ENCODE results near the gene PEX6. TPM values are rescaled to one million over a fixed set of nuclear protein-coding genes. Genes with fewer than 3 reads are reported as not detected.

The PEX6 gene
- total RNA-seq, 2 experiments from 2014 or later = 23.8 to 24.7 TPM

DNA sequence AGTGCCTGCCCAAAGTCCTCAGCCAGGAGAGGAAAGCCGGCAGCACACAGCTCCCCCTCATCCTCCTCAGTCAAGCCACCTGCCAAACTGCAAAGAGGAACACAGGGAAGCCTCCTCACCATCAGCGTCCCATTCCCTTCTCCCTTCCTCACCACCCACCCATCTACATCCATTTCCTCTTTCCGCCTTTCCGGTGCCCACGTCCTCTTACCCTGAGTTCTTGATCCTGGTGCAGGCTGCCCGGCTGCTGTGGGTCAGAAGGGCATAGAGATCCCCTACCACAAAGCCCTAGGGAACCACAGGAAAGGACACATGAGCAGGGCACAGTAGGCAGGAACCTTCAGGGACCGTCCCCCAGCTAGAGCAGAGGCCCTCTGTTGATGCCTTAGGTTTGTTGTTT lies 12.4 kb downstream of the PEX6 start:
- H3K4me3 ChIP-seq (ENCODE audit: low read depth, low read length, poor library complexity, severe bottlenecking) = no peak overlapping the region
- no peak overlapping the region for H3K27ac ChIP-seq (ENCODE audit: low read depth, low read length, poor library complexity, severe bottlenecking)
- CTCF ChIA-PET (ENCODE audit: unreplicated experiment) = no interaction called here
- DNase-seq (ENCODE audit: low spot score) = no peak
- POLR2A ChIA-PET = interaction anchor here (0.5 kb wide), 1 partner anchor 56 kb away, joined by 4 read pairs; no protein-coding TSS in a partner anchor
- H3K9me2 ChIP-seq (ENCODE audit: insufficient read depth, low read length) = no peaks in the 10 kb centered on the region
- no TSS peak for BruUV-seq (replicated peaks)
- H4K20me1 ChIP-seq (ENCODE audit: insufficient read depth, low read length) = no peaks in the 10 kb centered on the region
- H3K4me2 ChIP-seq (ENCODE audit: low read length) = no peak overlapping the region
- H3K79me2 ChIP-seq (ENCODE audit: insufficient read depth, low read depth, low read length) = no peaks in the 10 kb centered on the region
- no peak for TF ChIP-seq EZH2phosphoT487 (IDR thresholded peaks at IDR 0.05; ENCODE audit: borderline replicate concordance, low read depth, low read length)
- TF ChIP-seq CTCF (conservative IDR thresholded peaks at IDR 0.05; ENCODE audit: low read length) = no peak
- H3K9me3 ChIP-seq (ENCODE audit: low read length) = no peaks in the 10 kb centered on the region
- H2AFZ ChIP-seq (ENCODE audit: low read length) = no peak overlapping the region
- H3K4me1 ChIP-seq (ENCODE audit: insufficient read depth, low read length, poor library complexity, severe bottlenecking) = no peaks in the 10 kb centered on the region
- intact Hi-C loops (cut with micrococcal nuclease; ENCODE audit: unreplicated experiment) = no loop called here
- peaks cover 20% of the 10 kb centered on the region; the same call in 1 of the 2 replicates for H3K36me3 ChIP-seq (ENCODE audit: insufficient read depth, low read length)

GRCh38 chr6:42963855-42964605 lies 15.0 kb downstream of the PEX6 start:
- CTCF ChIA-PET (ENCODE audit: unreplicated experiment) = no interaction called here
- TF ChIP-seq CTCF (conservative IDR thresholded peaks at IDR 0.05; ENCODE audit: low read length) = peak; percentile 64
- no peak for TF ChIP-seq EZH2phosphoT487 (IDR thresholded peaks at IDR 0.05; ENCODE audit: borderline replicate concordance, low read depth, low read length)
- Histone ChIP-seq H3K9me2 (ENCODE audit: insufficient read depth, low read length) (no peaks in the 10 kb centered on the region), H3K36me3 (ENCODE audit: insufficient read depth, low read length) (peaks cover 15% of the 10 kb centered on the region; the same call in 1 of the 2 replicates), H3K4me3 (ENCODE audit: low read depth, low read length, poor library complexity, severe bottlenecking) (no peak overlapping the region), H3K4me2 (ENCODE audit: low read length) (no peak overlapping the region), H4K20me1 (ENCODE audit: insufficient read depth, low read length) (no peaks in the 10 kb centered on the region), H3K4me1 (ENCODE audit: insufficient read depth, low read length, poor library complexity, severe bottlenecking) (no peaks in the 10 kb centered on the region), H2AFZ (ENCODE audit: low read length) (no peak overlapping the region), H3K79me2 (ENCODE audit: insufficient read depth, low read depth, low read length) (no peaks in the 10 kb centered on the region), H3K27ac (ENCODE audit: low read depth, low read length, poor library complexity, severe bottlenecking) (no peak overlapping the region), H3K9me3 (ENCODE audit: low read length) (no peaks in the 10 kb centered on the region)
- BruUV-seq (replicated peaks) = TSS peak; percentile 52
- POLR2A ChIA-PET = interaction anchor here (0.6 to 0.8 kb wide), 2 partner anchors 13 to 15 kb away, joined by 3 to 9 read pairs; partner anchors contain the start of gene PEX6
- intact Hi-C loops (cut with micrococcal nuclease; ENCODE audit: unreplicated experiment) = loop anchor here (1.0 kb wide), 1 partner anchor 63 kb away; no protein-coding TSS in a partner anchor
- DNase-seq (ENCODE audit: low spot score) = peak; percentile 58
